Cortex of kidney (tissue), 1 donor: ENCODE data around the gene DENND10.
"Not testable (repeated sequence)": the region's sequence is repeated elsewhere in the genome, so short reads cannot be mapped to it uniquely, and the experiment has no call there.

Source experiments
- DNase-seq: peaks from one replicate; lab custom pipeline; 2025; lab: John Stamatoyannopoulos, UW

DENND10 gene

DNA sequence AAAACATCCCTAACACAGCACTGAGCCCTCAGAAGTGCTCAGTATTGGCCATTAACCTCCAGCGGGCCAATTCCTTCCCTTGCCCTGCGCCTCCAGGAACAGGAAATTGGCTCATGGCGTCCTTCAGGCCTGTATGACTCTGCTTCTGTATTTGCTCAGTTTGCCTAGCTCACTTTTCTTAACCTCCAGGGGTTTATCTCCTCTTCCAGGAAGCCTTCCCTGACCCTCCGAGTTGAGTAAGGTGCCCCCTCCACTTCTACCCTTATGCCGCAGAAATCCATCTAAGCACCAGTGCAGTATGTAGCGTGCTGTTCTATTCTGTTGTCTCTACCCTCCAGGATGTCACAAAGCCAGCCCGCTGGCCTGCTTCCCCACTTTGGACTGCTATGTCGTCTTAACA, 62.7 kb downstream of the DENND10 start:
- no peak for DNase-seq

DNA sequence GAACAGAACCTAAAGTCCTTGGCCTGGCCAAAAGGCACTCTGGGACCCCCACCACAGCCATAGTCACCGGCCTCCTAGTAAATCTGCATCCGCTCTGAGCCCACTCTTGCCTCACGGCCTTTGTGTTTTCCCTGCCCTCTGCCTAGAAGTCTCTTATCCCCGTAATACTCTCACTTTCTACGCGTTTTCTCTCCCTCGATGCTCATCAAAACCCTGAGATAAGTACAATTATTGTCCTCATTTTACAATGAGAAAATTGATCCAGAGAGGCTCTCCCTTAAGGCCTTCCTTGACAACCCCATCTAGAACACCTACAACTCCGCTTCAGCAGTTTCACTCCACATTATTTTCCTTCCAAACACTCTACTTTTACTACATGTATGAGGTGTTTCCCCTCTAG, 63.1 kb downstream of the DENND10 start:
- no peak for DNase-seq

DNA sequence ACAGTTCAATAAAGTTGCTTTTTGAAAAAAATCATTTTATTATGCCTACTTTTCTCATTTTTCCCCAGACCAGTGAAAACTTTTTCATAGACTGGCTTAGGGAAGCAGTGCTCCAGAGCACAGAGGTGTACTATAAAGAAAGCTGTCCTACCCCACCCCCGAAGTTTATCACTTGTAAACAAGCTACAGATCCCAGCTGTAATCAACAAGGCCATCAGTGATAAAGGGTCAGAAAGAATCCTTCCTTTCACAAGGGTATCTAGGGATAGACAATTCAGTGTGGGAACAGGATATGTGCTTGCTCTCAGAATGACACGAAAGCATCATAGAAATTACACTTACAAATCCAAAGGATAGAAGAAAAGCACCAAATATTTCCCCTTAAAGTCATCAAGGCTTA, 70.2 kb downstream of the DENND10 start:
- no peak for DNase-seq

DNA sequence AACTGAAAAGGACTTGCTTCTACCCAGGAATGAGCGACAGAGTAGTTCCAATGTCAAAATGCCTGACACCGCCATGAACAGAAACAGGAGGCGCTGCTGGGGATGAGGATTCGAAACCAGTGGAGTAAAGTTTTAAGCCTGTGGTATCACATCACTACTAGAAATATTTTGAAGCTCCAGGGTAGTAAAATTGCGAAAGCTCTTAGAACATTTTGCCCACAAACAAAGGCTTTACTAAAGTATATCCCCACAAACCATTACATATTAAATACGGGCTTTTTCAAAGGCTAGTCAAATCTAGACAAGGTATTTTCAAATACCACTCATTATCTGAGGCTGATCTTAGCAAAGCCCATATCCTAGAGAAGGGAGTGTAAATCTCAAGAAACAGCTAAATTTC, 72.3 kb downstream of the DENND10 start:
- DNase-seq = no peak

DNA sequence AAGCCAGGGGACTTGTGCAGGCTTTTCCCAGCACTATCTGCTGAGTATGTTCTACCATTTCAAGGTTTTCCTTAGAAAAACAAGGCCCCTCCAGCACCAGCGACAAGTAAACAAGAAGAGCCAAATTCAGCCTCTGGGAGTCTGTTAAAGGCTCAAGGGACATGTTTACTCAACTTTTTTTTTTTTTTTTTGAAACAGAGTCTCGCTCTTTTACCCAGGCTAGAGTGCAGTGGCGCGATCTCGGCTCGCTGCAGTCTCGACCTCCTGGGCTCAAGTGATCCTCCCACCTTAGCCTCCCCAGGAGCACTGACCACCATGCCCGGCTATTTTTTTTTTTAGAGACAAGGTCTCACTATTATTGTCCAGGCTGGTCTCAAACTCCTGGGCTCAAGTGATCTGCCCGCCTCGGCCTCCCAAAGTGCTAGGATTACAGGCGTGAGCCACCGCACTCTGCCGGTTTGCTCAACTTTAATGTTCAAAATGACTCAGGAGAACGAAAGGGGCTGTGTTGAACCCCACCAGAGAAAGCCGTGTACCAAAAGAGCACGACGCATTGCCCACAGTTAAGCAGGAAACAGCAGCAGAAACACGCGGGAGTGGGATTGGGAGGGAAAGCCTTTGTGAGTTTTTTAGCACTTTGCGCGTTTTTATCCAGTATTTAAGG, 73.9 kb downstream of the DENND10 start:
- DNase-seq = no peak

DNA sequence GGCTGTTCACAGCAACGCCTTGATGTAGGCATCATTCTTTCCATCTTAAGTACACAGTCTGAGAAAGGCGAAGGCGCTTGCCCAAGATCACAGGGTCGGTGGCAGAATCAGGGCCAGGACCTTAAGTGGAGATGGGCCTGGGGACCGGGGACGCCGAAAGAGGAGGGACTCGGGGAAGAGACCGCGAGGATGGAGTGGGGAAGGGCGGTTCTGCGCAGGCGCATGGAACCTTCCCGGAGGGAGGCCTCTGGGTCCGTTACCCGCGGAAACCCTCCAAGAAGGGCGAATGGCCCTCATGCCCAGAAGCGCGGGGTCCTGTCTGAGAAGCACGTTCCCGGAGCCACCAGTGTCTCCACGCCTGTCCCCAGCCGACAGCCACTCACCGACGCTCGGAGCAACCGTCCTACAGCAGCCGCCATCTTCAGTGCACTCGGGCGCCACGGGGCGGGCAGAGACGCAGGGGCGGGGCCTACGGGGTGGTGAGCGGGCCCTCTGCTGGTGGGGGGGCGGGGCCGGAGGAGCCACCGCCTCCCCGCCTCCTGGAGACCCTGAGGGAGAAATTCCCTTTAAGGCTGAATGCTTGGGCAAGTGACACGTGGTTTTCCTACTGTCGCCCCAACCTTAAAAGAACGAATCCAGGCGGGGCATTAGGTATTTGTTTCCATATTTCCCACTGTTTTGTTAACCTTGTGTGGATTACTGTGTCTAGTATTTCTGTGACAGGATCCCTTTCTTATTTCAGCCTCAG, 74.6 kb downstream of the DENND10 start, which contains the start of gene PRDX3:
PRDX3 (minus strand) TSS at position 441 of the 748 bp plus-strand sequence; CDS start at position 419, 22 bp downstream.
- DNase-seq = no peak

DNA sequence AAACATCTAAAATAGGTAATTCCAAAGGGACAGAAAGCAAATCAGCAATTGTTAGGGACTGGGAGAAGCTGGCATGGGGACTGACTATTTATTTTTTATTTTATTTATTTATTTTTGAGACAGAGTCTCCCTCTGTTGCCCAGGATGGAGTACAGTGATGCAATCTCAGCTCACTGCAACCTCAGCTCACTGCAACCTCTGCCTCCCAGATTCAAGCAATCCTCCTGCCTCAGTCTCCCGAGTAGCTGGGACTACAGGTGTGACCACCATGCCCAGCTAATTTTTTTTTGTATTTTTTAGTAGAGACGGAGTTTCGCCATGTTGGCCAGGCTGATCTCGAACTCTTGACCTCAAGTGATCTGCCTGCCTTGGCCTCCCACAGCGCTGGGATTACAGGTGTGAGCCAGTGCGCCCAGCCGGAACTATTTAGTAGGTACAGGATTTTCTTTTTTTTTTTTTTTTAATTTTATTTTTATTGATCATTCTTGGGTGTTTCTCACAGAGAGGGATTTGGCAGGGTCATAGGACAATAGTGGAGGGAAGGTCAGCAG, 77.0 kb downstream of the DENND10 start:
- DNase-seq = not testable (repeated sequence)

DNA sequence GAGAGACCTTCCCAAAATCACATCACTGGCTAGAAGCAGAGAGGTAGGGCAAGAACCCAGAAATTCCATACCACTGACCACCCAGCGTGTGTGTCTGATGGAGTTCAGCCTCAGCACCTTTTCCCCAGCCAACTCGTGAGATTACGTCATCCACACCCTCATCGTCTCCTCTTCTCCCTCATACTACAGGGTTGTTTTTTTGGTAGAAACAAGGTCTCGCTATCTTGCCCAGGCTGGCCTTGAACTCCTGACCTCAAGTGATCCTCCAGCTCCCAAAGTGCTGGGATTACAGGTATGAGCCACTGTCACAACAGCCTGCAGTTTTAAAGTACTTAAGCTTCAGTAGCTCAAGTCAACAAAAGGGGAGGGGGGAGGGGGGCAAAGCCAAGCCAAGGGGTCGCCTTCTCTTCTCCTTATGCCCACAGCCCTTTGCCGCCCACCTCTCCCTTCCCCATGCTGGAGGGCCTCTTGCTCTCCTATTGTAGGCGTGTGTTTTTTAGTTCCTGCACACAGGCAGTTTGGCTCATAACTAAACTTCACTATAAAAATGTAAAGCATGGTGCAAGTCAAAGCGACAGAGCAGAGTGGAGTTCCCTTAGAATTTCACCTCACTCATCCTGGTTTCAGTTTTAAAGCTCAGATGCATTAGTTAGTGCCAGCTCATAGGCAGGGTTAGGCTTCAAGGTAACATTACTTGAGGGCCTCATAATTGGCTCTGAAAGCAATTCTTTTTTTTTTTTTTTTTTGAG, 79.9 kb downstream of the DENND10 start:
- DNase-seq = no peak
